ENCODE data around the gene HTR3D.

The HTR3D gene

GRCh38 chr3:183988216-183988790 lies 43.2 kb upstream of the HTR3D start:
- TF ChIP-seq CTCF (IDR thresholded peaks at IDR 0.05; ENCODE audit: low read depth, low read length): no peak
- in situ Hi-C loops (cut with HindIII; ENCODE audit: low sequenced_read_pairs): no loop called here
- H3K4me3 ChIP-seq (ENCODE audit: low read depth, low read length): no peak overlapping the region
- DNase-seq (ENCODE audit: low read depth, low spot score): peak; percentile 47

DNA sequence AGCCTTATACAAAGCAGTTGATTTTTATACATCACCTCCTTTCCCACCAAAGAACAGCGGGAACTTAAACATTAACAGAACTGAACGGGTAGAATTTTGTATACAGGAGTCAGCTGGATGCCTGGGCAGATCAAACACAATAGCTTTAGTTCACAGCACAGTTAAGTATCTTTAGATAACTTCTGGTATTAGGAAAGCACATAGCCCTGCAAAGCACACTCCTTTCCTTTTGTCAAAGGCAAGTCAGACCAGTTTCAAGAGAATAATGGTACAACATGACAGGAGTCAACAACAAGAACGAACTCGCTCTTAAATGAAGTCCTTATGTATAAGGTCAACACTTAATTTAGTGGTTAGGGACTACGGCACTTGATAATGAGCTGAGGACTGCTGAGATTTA lies 40.1 kb upstream of the HTR3D start:
- DNase-seq (ENCODE audit: low read depth, low spot score): no peak
- TF ChIP-seq CTCF (IDR thresholded peaks at IDR 0.05; ENCODE audit: low read depth, low read length): no peak
- H3K4me3 ChIP-seq (ENCODE audit: low read depth, low read length): no peak overlapping the region
- in situ Hi-C loops (cut with HindIII; ENCODE audit: low sequenced_read_pairs): no loop called here

DNA sequence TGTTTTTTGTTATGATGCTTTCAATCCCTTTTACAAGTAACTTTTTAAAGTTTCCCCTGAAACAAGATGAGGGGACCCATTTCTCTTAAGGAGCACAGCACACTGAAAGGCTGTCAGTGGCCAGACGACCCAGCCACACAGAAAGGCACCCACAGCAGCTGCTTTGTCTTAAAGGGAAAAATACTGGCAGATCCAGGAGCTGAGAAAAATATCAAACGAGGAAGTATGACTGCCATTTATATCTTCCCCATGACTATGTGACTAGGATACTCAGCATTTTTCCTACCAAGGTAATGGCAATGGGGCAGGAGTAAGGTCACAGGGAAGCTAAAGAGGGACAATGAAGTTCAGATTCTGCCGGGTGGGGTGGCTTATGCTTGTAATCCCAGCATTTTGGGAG lies 29.8 kb upstream of the HTR3D start:
- DNase-seq (ENCODE audit: low read depth, low spot score): no peak
- in situ Hi-C loops (cut with HindIII; ENCODE audit: low sequenced_read_pairs): no loop called here
- no peak overlapping the region for H3K4me3 ChIP-seq (ENCODE audit: low read depth, low read length)
- no peak for TF ChIP-seq CTCF (IDR thresholded peaks at IDR 0.05; ENCODE audit: low read depth, low read length)

DNA sequence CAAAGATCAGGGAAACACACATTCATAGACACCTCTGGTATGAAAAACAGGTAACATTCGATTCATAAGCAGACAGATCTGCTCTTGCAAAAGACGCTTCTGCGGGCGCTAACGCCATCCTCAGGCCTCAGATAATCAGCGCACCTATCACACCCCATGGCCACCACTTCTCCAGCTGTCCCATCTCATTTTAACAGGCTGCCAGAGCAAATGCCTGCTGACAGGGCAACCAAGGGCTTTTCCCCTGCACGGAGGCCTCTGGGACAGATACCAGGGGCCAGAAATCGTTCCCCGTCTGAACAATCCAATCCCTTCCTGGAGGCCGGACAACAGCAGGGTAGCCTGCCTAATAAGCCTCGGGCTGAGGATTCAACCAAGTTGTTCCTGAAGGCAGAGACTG lies 29.1 kb upstream of the HTR3D start:
- H3K4me3 ChIP-seq (ENCODE audit: low read depth, low read length): no peak overlapping the region
- TF ChIP-seq CTCF (IDR thresholded peaks at IDR 0.05; ENCODE audit: low read depth, low read length): no peak
- DNase-seq (ENCODE audit: low read depth, low spot score): no peak
- in situ Hi-C loops (cut with HindIII; ENCODE audit: low sequenced_read_pairs): no loop called here

GRCh38 chr3:184003187-184003967 lies 28.2 kb upstream of the HTR3D start:
- DNase-seq (ENCODE audit: low read depth, low spot score): peak; percentile 43
- TF ChIP-seq CTCF (IDR thresholded peaks at IDR 0.05; ENCODE audit: low read depth, low read length): no peak
- no peak overlapping the region for H3K4me3 ChIP-seq (ENCODE audit: low read depth, low read length)
- in situ Hi-C loops (cut with HindIII; ENCODE audit: low sequenced_read_pairs): no loop called here

GRCh38 chr3:184004476-184004875 lies 27.1 kb upstream of the HTR3D start:
- in situ Hi-C loops (cut with HindIII; ENCODE audit: low sequenced_read_pairs): no loop called here
- TF ChIP-seq CTCF (IDR thresholded peaks at IDR 0.05; ENCODE audit: low read depth, low read length): no peak
- no peak overlapping the region for H3K4me3 ChIP-seq (ENCODE audit: low read depth, low read length)
- DNase-seq (ENCODE audit: low read depth, low spot score): no peak
